Skin of body (tissue), 2 donors: ENCODE data around the gene CDH12. TPM values are rescaled to one million over a fixed set of nuclear protein-coding genes. Genes with fewer than 3 reads are reported as not detected.
"Not testable (repeated sequence)": the region's sequence is repeated elsewhere in the genome, so short reads cannot be mapped to it uniquely, and the experiment has no call there.

ENCODE experiments used
- DNase-seq: peaks from one replicate; lab custom pipeline; 2025; lab: John Stamatoyannopoulos, UW
- total RNA-seq: library from RNA; depleted of rRNA; stranded (reverse); fragments of >200 nt; gene quantifications from one replicate; pipeline ENCODE4 v1.2.3, GENCODE V29; 2014

CDH12 gene
- total RNA-seq, 1 donor from 2014 or later: 4.8 TPM

GRCh38 chr5:22470408-22470807 lies 382.7 kb downstream of the CDH12 start:
- no peak for DNase-seq

- no peak for DNase-seq
Observed at GRCh38 chr5:22465616-22466015, 387.5 kb downstream of the CDH12 start.

- no peak for DNase-seq
Observed at GRCh38 chr5:22465177-22465576, 388.0 kb downstream of the CDH12 start.

GRCh38 chr5:22460189-22460588 lies 393.0 kb downstream of the CDH12 start:
- no peak for DNase-seq

- DNase-seq: no peak
Observed at GRCh38 chr5:22432905-22433304, 420.2 kb downstream of the CDH12 start.

- no peak for DNase-seq
Observed at GRCh38 chr5:22431840-22432239, 421.3 kb downstream of the CDH12 start.

GRCh38 chr5:22431406-22431805 lies 421.7 kb downstream of the CDH12 start:
- no peak for DNase-seq

GRCh38 chr5:22411554-22412349 lies 441.4 kb downstream of the CDH12 start:
- DNase-seq: no peak

- no peak for DNase-seq
Observed at GRCh38 chr5:22391956-22392355, 461.2 kb downstream of the CDH12 start.

- no peak for DNase-seq
Observed at GRCh38 chr5:22390888-22391287, 462.3 kb downstream of the CDH12 start.

GRCh38 chr5:22372826-22373660 lies 480.1 kb downstream of the CDH12 start:
- DNase-seq: no peak

- no peak for DNase-seq
Observed at GRCh38 chr5:22372376-22372775, 480.8 kb downstream of the CDH12 start.

- DNase-seq: no peak
Observed at GRCh38 chr5:22354956-22355355, 498.2 kb downstream of the CDH12 start.

- no peak for DNase-seq
Observed at GRCh38 chr5:22352493-22352892, 500.7 kb downstream of the CDH12 start.

- DNase-seq: no peak
Observed at GRCh38 chr5:22351178-22351577, 502.0 kb downstream of the CDH12 start.

GRCh38 chr5:22348027-22348426 lies 505.1 kb downstream of the CDH12 start:
- DNase-seq: no peak

GRCh38 chr5:22344000-22344399 lies 509.1 kb downstream of the CDH12 start:
- DNase-seq: no peak

GRCh38 chr5:22341406-22341805 lies 511.7 kb downstream of the CDH12 start:
- DNase-seq: no peak

GRCh38 chr5:22332949-22333348 lies 520.2 kb downstream of the CDH12 start:
- DNase-seq: not testable (repeated sequence)

- DNase-seq: no peak
Observed at GRCh38 chr5:22329683-22330082, 523.5 kb downstream of the CDH12 start.

- DNase-seq: no peak
Observed at GRCh38 chr5:22319798-22320197, 533.3 kb downstream of the CDH12 start.

- DNase-seq: no peak
Observed at GRCh38 chr5:22316294-22316693, 536.9 kb downstream of the CDH12 start.

GRCh38 chr5:22315052-22315451 lies 538.1 kb downstream of the CDH12 start:
- not testable (repeated sequence) for DNase-seq
